Regular cardiac myocyte (primary cell): ENCODE results near the gene BCAR1. TPM values are rescaled to one million over a fixed set of nuclear protein-coding genes. Genes with fewer than 3 reads are reported as not detected.

Source experiments
- total RNA-seq: library from RNA; depleted of rRNA; stranded (reverse); fragments of >200 nt; gene quantifications from 2 replicates; pipeline ENCODE4 v1.2.3, GENCODE V29; 2014

The BCAR1 gene
- 48.5 and 51.0 TPM in 2 replicates for total RNA-seq

GRCh38 chr16:75251280-75252048 lies at the start of gene BCAR1:
Gene BCAR1 (minus strand): TSS chr16:75251624. CDS start chr16:75251482, 142 bp downstream.

GRCh38 chr16:75218256-75219076 lies 33.0 kb downstream of the BCAR1 start, which contains the start of gene CTRB1:
Gene CTRB1 (plus strand): TSS chr16:75218988. CDS start chr16:75219008, 20 bp downstream.

DNA sequence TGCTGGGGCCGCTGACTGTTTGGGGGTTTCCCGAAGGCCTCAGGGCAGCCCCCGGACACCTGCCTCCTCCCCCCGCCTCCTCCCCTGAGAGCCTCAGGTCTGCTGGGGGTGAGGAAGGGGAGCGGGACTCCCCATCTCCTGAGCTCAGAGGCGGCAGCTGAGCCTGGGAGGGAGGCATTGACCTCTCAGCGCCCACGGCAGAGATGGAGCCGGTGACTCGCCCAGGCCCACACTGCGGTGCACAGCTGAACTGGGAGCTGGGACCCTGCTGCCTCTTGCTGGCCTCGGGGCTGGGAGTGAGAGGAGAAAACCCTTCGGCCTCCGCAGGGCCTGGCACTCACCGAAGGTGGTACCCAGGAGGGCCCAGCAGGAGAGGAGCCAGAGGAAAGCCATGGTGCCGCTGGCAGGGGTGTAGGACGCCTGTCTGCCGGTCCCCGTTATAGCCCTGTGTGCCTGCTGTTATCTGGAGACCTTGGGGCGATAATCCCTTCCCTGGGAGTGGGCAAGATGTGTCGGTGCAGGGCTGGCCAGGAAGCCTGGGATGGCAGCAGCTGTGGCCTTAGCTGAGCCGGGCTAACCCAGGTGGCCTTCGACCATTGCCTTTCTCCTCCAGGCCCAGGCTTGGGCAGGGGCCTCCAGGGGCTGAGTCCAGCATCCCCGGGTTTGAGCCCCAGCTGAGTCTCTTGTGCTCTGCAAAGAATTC lies 44.5 kb downstream of the BCAR1 start, which contains the start of gene CTRB2:
Gene CTRB2 (minus strand): TSS at position 413 of the 703 bp plus-strand sequence. CDS start 20 bp downstream, at position 393.

Other genes starting within 250 kb of the BCAR1 start
- gene LDHD, start 134.8 kb downstream of the BCAR1 start, total RNA-seq, result 1.3 and 4.2 TPM in 2 replicates
- gene ZFP1, start 103.1 kb downstream of the BCAR1 start, total RNA-seq, result 8.7 and 19.2 TPM in 2 replicates
- gene CTRB2, start 44.5 kb downstream of the BCAR1 start, total RNA-seq, result not detected in 2 replicates
- not detected in 2 replicates for gene CTRB1, start 32.6 kb downstream of the BCAR1 start, total RNA-seq
- 52.5 and 54.4 TPM in 2 replicates for gene CFDP1, start 181.9 kb upstream of the BCAR1 start, total RNA-seq
- gene TMEM170A, start 213.1 kb upstream of the BCAR1 start, total RNA-seq, result 18.4 and 22.0 TPM in 2 replicates
- gene CHST6, start 243.8 kb upstream of the BCAR1 start, total RNA-seq, result 0.77 and 1.7 TPM in 2 replicates